ENCODE data around the gene DUSP28. TPM values are rescaled to one million over a fixed set of nuclear protein-coding genes. Genes with fewer than 3 reads are reported as not detected.

Gene DUSP28
- total and polyA plus RNA-seq, 2 donors from 2014 or later = 5.9 to 7.0 TPM

GRCh38 chr2:240568678-240569522 is 8.7 kb downstream of the DUSP28 start:
- H3K27ac ChIP-seq (ENCODE audit: low read depth in 2 of 2, low read length in 2 of 2) = peak overlapping the region in 1 of 2 donors; percentile 23
- H3K4me3 ChIP-seq (ENCODE audit: low read length in 3 of 3) = peak overlapping the region; percentile 36 to 72 (median 69)
- DNase-seq (peak in 4 of 5 donors; percentile 44 to 88 (median 67)), FAIRE-seq (no peak)
- no peaks in the 10 kb centered on the region for H3K9me3 ChIP-seq (ENCODE audit: control insufficient read depth in 2 of 3, insufficient read depth in 1 of 3, low read length in 3 of 3)
- peaks cover 0 to 36% (median 24%) of the 10 kb centered on the region in 3 donors for H3K4me1 ChIP-seq (ENCODE audit: control insufficient read depth in 2 of 3, insufficient read depth in 2 of 3, low read depth in 1 of 3, low read length in 3 of 3)
- TF ChIP-seq CTCF (IDR thresholded peaks at IDR 0.05; ENCODE audit: borderline replicate concordance, extremely low read depth, insufficient read depth) = no peak
- H3K27me3 ChIP-seq (ENCODE audit: control insufficient read depth, insufficient read depth, low read length) = no peaks in the 10 kb centered on the region
- intact Hi-C loops (cut with DNase I) = no loop called here
- H3K36me3 ChIP-seq (ENCODE audit: control insufficient read depth in 2 of 3, insufficient read depth in 3 of 3, low read length in 3 of 3) = no peaks in the 10 kb centered on the region
- peak overlapping the region in 2 of 3 donors; percentile 65 to 72 for H3K9ac ChIP-seq (ENCODE audit: low read length in 3 of 3)

- intact Hi-C loops (cut with DNase I) = no loop called here
- Histone ChIP-seq H3K4me3 (ENCODE audit: low read length in 3 of 3) (peak overlapping the region; percentile 36 to 72 (median 69)), H3K36me3 (ENCODE audit: control insufficient read depth in 2 of 3, insufficient read depth in 3 of 3, low read length in 3 of 3) (peaks cover 0 to under 1% (median 0%) of the 10 kb centered on the region in 3 donors), H3K9me3 (ENCODE audit: control insufficient read depth in 2 of 3, insufficient read depth in 1 of 3, low read length in 3 of 3) (no peaks in the 10 kb centered on the region), H3K4me1 (ENCODE audit: control insufficient read depth in 2 of 3, insufficient read depth in 2 of 3, low read depth in 1 of 3, low read length in 3 of 3) (peaks cover 0 to 36% (median 24%) of the 10 kb centered on the region in 3 donors), H3K9ac (ENCODE audit: low read length in 3 of 3) (peak overlapping the region in 2 of 3 donors; percentile 65 to 72), H3K27ac (ENCODE audit: low read depth in 2 of 2, low read length in 2 of 2) (no peak overlapping the region), H3K27me3 (ENCODE audit: control insufficient read depth, insufficient read depth, low read length) (no peaks in the 10 kb centered on the region)
- FAIRE-seq = no peak
- DNase-seq = no peak
- TF ChIP-seq CTCF (IDR thresholded peaks at IDR 0.05; ENCODE audit: borderline replicate concordance, extremely low read depth, insufficient read depth) = no peak
Observed at GRCh38 chr2:240569523-240569997, 9.4 kb downstream of the DUSP28 start.

GRCh38 chr2:240569998-240570530 is 9.9 kb downstream of the DUSP28 start:
- H3K4me3 ChIP-seq (ENCODE audit: low read length in 3 of 3) = peak overlapping the region in 1 of 3 donors; percentile 72
- H3K36me3 ChIP-seq (ENCODE audit: control insufficient read depth in 2 of 3, insufficient read depth in 3 of 3, low read length in 3 of 3) = peaks cover 0 to 4% (median 0%) of the 10 kb centered on the region in 3 donors
- H3K27ac ChIP-seq (ENCODE audit: low read depth in 2 of 2, low read length in 2 of 2) = no peak overlapping the region
- H3K4me1 ChIP-seq (ENCODE audit: control insufficient read depth in 2 of 3, insufficient read depth in 2 of 3, low read depth in 1 of 3, low read length in 3 of 3) = peaks cover 0 to 36% (median 22%) of the 10 kb centered on the region in 3 donors
- no peaks in the 10 kb centered on the region for H3K27me3 ChIP-seq (ENCODE audit: control insufficient read depth, insufficient read depth, low read length)
- H3K9ac ChIP-seq (ENCODE audit: low read length in 3 of 3) = no peak overlapping the region
- FAIRE-seq (no peak), DNase-seq (no peak)
- H3K9me3 ChIP-seq (ENCODE audit: control insufficient read depth in 2 of 3, insufficient read depth in 1 of 3, low read length in 3 of 3) = no peaks in the 10 kb centered on the region
- intact Hi-C loops (cut with DNase I) = no loop called here
- TF ChIP-seq CTCF (IDR thresholded peaks at IDR 0.05; ENCODE audit: borderline replicate concordance, extremely low read depth, insufficient read depth) = no peak

Data from kidney (tissue), 14 donors.